Activated T-helper 2 cell treated with anti-CD3 and anti-CD28 coated beads, Interferon-gamma antibody, Interleukin-2, Interleukin-4, amounts not matched to agents 10 μg/mL and 5 μg/mL and 100 μg/mL, durations not matched to agents 14 hours and 24 hours and 36 hours (primary cell): Measurements from ENCODE around the gene C1QTNF9B. TPM values are rescaled to one million over a fixed set of nuclear protein-coding genes. Genes with fewer than 3 reads are reported as not detected.
"Not testable (repeated sequence)": the region's sequence is repeated elsewhere in the genome, so short reads cannot be mapped to it uniquely, and the experiment has no call there.

Experiments
- DNase-seq: peaks from one replicate; pipeline ENCODE4 v3.0.0; 2021; ENCODE audit warnings: low spot score
- H3K27ac Mint-ChIP-seq: one replicate; pipeline ENCODE4 v1.8.0; 2021; ENCODE audit warnings: mixed read lengths
- H3K27me3 Mint-ChIP-seq: one replicate; pipeline ENCODE4 v1.8.0; 2021; ENCODE audit warnings: low read depth, mixed read lengths
- H3K36me3 Mint-ChIP-seq: one replicate; pipeline ENCODE4 v1.8.0; 2021; ENCODE audit warnings: low read depth, mixed read lengths
- H3K4me1 Mint-ChIP-seq: one replicate; pipeline ENCODE4 v1.8.0; 2021; ENCODE audit warnings: low read depth, mixed read lengths
- H3K4me3 Mint-ChIP-seq: one replicate; pipeline ENCODE4 v1.8.0; 2021; ENCODE audit warnings: low read depth, mild to moderate bottlenecking, moderate library complexity, mixed read lengths
- H3K9me3 Mint-ChIP-seq: one replicate; pipeline ENCODE4 v1.8.0; 2021; ENCODE audit warnings: mixed read lengths
- intact Hi-C: fragments of 100-400 bp; cut with micrococcal nuclease; formaldehyde crosslinking; loops from one replicate; pipeline ENCODE4 v1.15.1; 2023
- total RNA-seq: library from RNA; stranded (reverse); gene quantifications from 2 replicates; pipeline ENCODE4 v1.2.3, GENCODE V29; 2022

Gene C1QTNF9B
- total RNA-seq, 1 donor from 2014 or later: not detected

DNA sequence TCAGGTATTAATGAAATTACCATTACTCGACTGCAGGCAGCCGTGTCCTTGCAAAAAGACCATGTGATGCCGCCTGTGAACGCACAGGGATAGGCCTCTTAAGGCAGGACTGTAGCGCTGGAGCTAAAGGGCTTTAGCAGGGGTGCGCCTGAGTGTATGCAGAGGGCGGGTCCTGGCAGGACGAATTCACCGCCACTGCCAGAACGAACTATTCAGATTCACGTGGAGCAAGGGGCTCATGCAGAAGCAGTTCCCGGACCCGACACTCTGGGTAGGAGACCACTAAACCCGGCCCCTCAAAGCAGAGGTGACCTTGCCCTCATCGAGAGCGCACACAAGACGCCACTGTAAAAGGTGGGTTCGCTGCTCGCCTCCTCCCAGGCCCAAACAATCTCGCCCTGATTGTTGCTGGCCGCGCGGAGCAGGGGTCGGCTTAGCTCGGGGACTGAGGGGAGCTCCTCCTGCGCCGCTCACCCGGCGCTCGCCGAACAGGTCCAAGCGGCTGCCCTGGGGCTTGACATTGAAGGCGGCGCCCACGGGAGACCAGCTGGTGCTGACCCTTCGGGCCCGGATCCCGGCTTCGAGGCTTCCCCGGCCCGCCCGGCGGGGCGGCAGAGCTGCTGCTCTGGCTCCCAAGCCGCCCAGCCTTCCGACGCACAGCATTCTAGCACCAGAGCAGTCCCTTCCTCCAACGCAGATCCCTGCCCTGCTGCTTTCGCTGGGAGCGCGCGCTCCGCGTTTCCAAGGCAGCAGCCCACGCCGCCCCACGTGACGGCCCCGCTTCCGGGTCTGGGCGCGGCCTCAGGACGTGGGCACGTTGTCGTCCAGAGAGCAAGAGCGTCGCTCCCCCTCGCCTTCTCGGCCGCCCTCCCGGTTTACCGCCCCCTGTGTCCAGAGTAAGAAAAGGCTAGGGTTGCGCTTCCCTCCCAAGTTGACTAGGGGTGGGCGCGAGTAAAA lies 8.4 kb downstream of the C1QTNF9B start, which contains the start of gene MIPEP:
Gene MIPEP, minus strand, starts transcription at position 743 of the 957 bp plus-strand sequence. Its CDS starts 80 bp downstream, at position 663.
- peak within 1 kb of the TSS; percentile 69 for H3K27ac Mint-ChIP-seq
- no peaks in the 10 kb centered on the region for H3K27me3 Mint-ChIP-seq
- DNase-seq: peak; percentile 85
- intact Hi-C loops: loop anchor here (1.0 to 5.0 kb wide), 3 partner anchors 311 to 514 kb away; no protein-coding TSS in a partner anchor
- no peaks in the 10 kb centered on the region for H3K9me3 Mint-ChIP-seq
- peaks cover 13% of the 10 kb centered on the region for H3K4me1 Mint-ChIP-seq
- peak within 1 kb of the TSS; percentile 88 for H3K4me3 Mint-ChIP-seq
- H3K36me3 Mint-ChIP-seq: peaks cover 4% of the 10 kb centered on the region

- intact Hi-C loops: not testable (repeated sequence)
Measured at GRCh38 chr13:23884361-23884760, 12.9 kb downstream of the C1QTNF9B start.

DNA sequence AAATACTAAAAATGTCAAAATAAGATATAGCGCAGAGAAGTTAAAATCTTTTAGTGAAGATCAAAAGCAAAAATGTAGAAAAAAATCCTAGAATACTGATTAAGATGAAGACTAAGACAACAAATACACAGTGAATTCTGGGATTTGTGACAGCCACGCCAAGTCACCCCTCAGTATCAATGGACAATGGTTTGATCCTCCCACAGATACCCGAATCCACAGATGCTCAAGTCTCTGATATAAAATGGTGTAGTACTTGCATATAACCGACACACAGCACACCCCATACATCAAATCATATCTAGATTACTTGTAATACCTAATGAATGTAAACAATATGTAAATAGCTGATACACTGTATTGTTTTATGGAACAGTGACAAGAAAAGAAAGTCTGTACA lies 14.0 kb downstream of the C1QTNF9B start:
- Mint-ChIP-seq H3K27ac (no peak overlapping the region), H3K4me1 (peaks cover 6% of the 10 kb centered on the region), H3K9me3 (no peaks in the 10 kb centered on the region), H3K4me3 (no peak overlapping the region), H3K27me3 (no peaks in the 10 kb centered on the region), H3K36me3 (peaks cover 4% of the 10 kb centered on the region)
- intact Hi-C loops: no loop called here
- no peak for DNase-seq

More at GRCh38 chr13:23884361-23884760, 12.9 kb downstream of the C1QTNF9B start:
- not testable (repeated sequence) for H3K27ac Mint-ChIP-seq, H3K27me3 Mint-ChIP-seq, H3K4me1 Mint-ChIP-seq, H3K4me3 Mint-ChIP-seq, H3K36me3 Mint-ChIP-seq, DNase-seq, H3K9me3 Mint-ChIP-seq

- H3K9me3 Mint-ChIP-seq, H3K27me3 Mint-ChIP-seq, DNase-seq, H3K4me3 Mint-ChIP-seq, intact Hi-C loops, H3K36me3 Mint-ChIP-seq, H3K27ac Mint-ChIP-seq, H3K4me1 Mint-ChIP-seq: not testable (repeated sequence)
Measured at GRCh38 chr13:23881402-23881800, 15.9 kb downstream of the C1QTNF9B start.

DNA sequence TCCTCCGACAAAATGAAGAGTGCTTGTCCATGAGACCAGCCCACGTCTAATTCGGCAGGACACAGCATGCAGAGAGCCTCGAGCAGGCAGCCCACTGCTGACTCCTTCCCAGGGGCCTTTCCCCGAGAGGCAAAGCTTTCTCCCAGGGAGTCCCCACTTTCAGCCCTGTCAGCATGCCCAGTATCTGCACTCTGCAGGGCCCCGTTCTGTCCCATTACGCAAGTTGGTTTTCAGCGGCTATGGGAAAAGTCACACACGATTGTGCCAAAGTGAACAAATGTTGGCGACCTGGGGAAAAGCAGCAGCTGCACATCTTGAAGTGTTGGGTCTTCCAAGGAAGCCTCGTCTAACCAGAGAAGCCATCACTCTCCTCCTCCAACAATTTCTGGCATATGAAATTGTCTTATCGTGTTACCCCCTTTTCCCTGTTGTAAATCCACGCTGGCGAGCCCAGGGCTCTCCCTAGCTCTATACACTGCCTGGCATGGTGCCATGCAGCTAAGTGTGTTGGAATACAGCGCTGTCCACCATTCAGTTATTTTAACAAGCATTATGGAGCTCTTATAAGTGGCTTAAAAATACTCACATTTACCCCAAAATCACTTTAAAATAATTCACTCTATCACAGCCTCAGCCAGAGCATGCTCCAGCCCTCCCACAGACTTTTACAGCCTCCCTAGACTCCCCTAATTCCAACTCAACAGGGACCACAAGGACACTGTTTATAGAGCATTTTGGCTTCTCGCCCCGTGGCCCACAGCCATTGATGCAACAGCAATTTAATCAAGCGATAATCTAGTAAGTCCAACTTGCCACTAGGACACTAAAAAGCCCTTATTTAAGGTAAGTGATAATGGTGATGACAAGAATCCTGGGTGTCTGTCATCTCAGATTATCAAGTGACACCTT lies 16.6 kb downstream of the C1QTNF9B start:
- not testable (repeated sequence) for H3K4me1 Mint-ChIP-seq, H3K27ac Mint-ChIP-seq, H3K36me3 Mint-ChIP-seq

DNA sequence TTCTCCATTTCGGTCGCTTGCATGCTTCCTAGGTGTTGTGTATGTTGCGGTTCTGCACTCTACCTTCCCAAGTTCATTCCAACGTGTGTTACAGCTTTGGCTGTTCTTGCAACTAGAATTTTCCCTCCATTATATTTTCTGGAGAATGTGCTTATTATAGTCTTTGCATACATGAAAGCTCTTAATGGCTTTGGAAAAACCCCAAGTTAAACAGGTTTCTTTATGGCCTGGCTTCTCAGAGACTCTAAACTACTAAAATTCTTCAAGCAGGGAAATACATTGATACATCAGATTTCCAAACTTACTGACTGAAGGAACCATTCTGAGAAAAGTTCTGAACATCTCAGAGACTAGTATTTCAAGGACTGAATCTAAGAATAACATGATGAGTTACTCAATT lies 20.0 kb downstream of the C1QTNF9B start:
- Mint-ChIP-seq H3K9me3 (no peaks in the 10 kb centered on the region), H3K36me3 (no peaks in the 10 kb centered on the region), H3K4me3 (no peak overlapping the region), H3K27ac (no peak overlapping the region), H3K27me3 (no peaks in the 10 kb centered on the region), H3K4me1 (no peaks in the 10 kb centered on the region)
- intact Hi-C loops: loop anchor here (2.0 kb wide), 1 partner anchor 22 kb away; no protein-coding TSS in a partner anchor
- DNase-seq: no peak

More for the DNA sequence above, 16.6 kb downstream of the C1QTNF9B start:
- H3K9me3 Mint-ChIP-seq, H3K27me3 Mint-ChIP-seq, intact Hi-C loops, H3K4me3 Mint-ChIP-seq, DNase-seq: not testable (repeated sequence)

DNA sequence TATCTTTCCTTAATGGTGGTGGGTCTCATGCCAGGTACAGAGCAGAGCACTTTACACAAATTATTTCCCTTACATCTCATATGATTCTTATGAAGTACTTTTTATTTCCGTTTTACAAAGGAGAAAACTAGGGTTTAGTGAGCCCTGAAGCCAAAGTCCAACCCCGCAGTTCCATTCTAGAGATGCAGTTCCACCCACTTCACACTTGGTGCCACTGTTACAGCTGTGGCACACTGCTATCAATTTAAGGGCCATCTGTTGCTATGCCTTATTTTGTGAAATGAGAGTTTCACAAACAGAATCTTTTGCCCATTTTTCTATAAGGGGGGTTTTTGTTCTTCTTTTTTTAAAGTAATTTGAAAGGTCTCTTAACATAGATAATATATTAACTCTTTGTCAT lies 21.0 kb downstream of the C1QTNF9B start:
- H3K27ac Mint-ChIP-seq: no peak overlapping the region
- no peaks in the 10 kb centered on the region for H3K27me3 Mint-ChIP-seq
- intact Hi-C loops: loop anchor here (2.0 kb wide), 1 partner anchor 23 kb away; no protein-coding TSS in a partner anchor
- H3K9me3 Mint-ChIP-seq: no peaks in the 10 kb centered on the region
- H3K4me3 Mint-ChIP-seq: no peak overlapping the region
- no peaks in the 10 kb centered on the region for H3K4me1 Mint-ChIP-seq
- H3K36me3 Mint-ChIP-seq: no peaks in the 10 kb centered on the region
- no peak for DNase-seq

DNA sequence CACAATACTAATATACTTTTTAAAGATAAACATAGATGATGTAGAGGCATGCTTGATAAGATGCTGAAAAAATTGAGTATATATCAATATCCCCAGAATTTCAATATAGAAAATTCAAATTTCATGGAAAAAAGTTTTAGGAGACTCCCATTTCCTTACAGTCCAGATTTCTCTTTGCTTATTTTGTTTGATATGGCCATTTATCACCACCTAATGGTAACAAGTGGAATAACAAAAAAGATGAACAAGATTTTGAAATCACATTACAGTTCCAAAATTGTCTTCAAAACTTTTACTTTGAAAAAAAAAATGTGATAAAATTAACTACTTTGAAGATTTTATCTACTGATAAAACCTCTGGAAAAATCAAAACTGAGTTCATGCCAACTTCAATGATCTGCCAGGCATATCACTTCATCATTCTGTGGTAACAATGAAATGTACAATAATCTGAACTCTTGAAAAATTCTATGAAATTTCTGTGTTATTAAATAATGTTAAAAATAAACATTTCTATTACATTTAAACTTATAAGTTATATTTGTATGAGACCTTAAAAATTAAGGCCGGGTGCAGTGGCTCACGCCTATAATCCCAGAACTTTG lies 25.6 kb downstream of the C1QTNF9B start:
- Mint-ChIP-seq H3K4me1 (no peaks in the 10 kb centered on the region), H3K9me3 (no peaks in the 10 kb centered on the region), H3K27me3 (no peaks in the 10 kb centered on the region), H3K27ac (no peak overlapping the region), H3K4me3 (no peak overlapping the region), H3K36me3 (no peaks in the 10 kb centered on the region)
- intact Hi-C loops: loop anchor here (1.0 to 5.0 kb wide), 2 partner anchors 154 to 405 kb away; no protein-coding TSS in a partner anchor
- DNase-seq: no peak

DNA sequence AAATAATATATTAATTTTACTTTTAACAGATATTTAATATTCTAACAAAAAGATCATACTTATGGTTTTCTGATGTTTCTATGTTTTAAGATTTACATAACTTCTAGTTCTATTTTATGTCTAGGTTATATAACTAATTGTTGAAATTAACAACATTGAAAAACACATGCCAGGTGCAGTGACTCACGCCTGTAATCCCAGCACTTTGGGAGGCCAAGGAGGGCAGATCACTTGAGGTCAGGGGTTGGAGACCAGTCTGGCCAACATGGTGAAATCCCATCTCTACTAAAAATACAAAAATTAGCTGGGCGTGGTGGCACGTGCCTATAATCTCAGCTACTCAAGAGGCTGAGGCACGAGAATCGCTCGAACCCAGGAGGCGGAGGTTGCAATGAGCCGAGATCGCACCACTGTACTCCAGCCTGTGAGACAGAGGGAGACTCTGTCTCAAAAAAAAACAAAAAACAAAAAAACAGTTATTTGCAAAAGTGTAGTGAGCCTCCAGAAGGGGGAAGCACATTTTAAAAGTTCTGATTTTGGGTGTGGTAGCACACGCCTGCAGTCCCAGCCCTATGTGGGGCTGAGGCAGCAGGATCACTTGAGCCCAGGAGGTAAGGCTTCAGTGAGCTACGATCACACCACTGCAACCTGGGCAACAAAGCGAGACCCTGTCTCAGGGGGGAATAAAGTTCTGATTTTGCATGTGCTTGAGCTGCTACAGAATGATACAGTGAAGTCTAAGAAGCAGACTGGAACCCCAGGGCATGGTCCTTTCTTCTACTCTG lies 26.8 kb downstream of the C1QTNF9B start:
- Mint-ChIP-seq H3K27ac (no peak overlapping the region), H3K4me3 (no peak overlapping the region), H3K9me3 (no peaks in the 10 kb centered on the region), H3K36me3 (no peaks in the 10 kb centered on the region), H3K4me1 (no peaks in the 10 kb centered on the region), H3K27me3 (no peaks in the 10 kb centered on the region)
- intact Hi-C loops: loop anchor here (5.0 kb wide), 1 partner anchor 153 kb away; no protein-coding TSS in a partner anchor
- no peak for DNase-seq

GRCh38 chr13:23868521-23868920 lies 28.8 kb downstream of the C1QTNF9B start:
- H3K9me3 Mint-ChIP-seq: no peaks in the 10 kb centered on the region
- no peaks in the 10 kb centered on the region for H3K27me3 Mint-ChIP-seq
- H3K4me1 Mint-ChIP-seq: peaks cover 2% of the 10 kb centered on the region
- H3K4me3 Mint-ChIP-seq: no peak overlapping the region
- intact Hi-C loops: no loop called here
- H3K36me3 Mint-ChIP-seq: no peaks in the 10 kb centered on the region
- no peak for DNase-seq
- no peak overlapping the region for H3K27ac Mint-ChIP-seq

DNA sequence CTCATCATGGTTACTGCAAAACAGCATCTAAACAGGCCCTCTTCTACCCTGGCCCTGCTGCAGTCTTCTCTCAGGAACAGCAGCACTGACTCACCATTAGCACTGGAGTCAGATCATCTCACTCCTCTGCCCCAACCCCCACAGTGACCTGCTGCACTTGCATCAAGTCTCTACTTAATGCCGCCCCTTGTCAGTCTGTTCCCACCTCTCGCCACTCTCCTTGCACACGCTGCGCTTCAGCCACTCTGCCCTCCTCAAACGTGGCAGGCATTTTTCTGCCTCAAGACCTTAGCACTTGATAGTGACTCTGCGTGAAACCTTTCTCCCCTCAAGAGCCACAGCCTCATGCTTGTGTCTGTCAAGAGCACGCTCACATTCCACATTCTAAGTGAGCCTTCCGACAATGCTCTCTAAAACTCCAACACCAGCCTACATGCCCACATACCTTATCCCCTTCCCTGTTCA lies 30.2 kb downstream of the C1QTNF9B start:
- H3K36me3 Mint-ChIP-seq: no peaks in the 10 kb centered on the region
- no peaks in the 10 kb centered on the region for H3K27me3 Mint-ChIP-seq
- intact Hi-C loops: no loop called here
- no peak for DNase-seq
- no peak overlapping the region for H3K27ac Mint-ChIP-seq
- H3K9me3 Mint-ChIP-seq: no peaks in the 10 kb centered on the region
- no peak overlapping the region for H3K4me3 Mint-ChIP-seq
- H3K4me1 Mint-ChIP-seq: peaks cover 2% of the 10 kb centered on the region
